Lower lobe of right lung (tissue), 2 donors: Measurements from ENCODE around the gene GNAO1. TPM values are rescaled to one million over a fixed set of nuclear protein-coding genes. Genes with fewer than 3 reads are reported as not detected.

Experiments
- ATAC-seq, 2 donors: fragments of 200-7000 bp; cut with Tn5 transposase; one replicate each; pipeline ENCODE4 v1.9.1; 2020 to 2022; ENCODE audit warnings: mild to moderate bottlenecking in 2 of 2, moderate library complexity in 2 of 2
- DNase-seq: peaks from one replicate; pipeline ENCODE4 v3.0.0-alpha.2; 2020
- H3K27ac ChIP-seq: fragments of 200-600 bp; one replicate; pipeline ENCODE4 v1.8.0; 2022
- H3K27me3 ChIP-seq: fragments of 200-600 bp; one replicate; pipeline ENCODE4 v1.8.0; 2022; ENCODE audit warnings: low read depth
- H3K36me3 ChIP-seq: fragments of 200-600 bp; one replicate; pipeline ENCODE4 v1.8.0; 2022; ENCODE audit warnings: mild to moderate bottlenecking
- H3K4me1 ChIP-seq: fragments of 200-600 bp; one replicate; pipeline ENCODE4 v1.8.0; 2022
- H3K4me3 ChIP-seq: fragments of 200-600 bp; one replicate; pipeline ENCODE4 v1.8.0; 2022; ENCODE audit warnings: mild to moderate bottlenecking
- H3K9me3 ChIP-seq: fragments of 200-600 bp; one replicate; pipeline ENCODE4 v1.8.0; 2022
- CTCF ChIP-seq: fragments of 200-600 bp; IDR thresholded peaks from one replicate; pipeline ENCODE4 v1.8.0; 2022; ENCODE audit warnings: antibody characterized with exemption, mild to moderate bottlenecking
- intact Hi-C: fragments of 100-400 bp; cut with DNase I; formaldehyde crosslinking; loops from one replicate; pipeline ENCODE4 v1.11.0; 2022
- total RNA-seq: library from RNA; stranded (reverse); fragmentation: NEBNext Ultra II Directional; extraction: Animal tissue kit (Norgen Biotek cat#: 25700); gene quantifications from one replicate; pipeline ENCODE4 v1.2.1, GENCODE V29; 2021
- donor health status: DM: no; HTN: yes; CAD: no; lungs with severe emphysema.

Gene GNAO1
- total RNA-seq, 1 donor from 2014 or later = 1.8 TPM

GRCh38 chr16:56362057-56362655, 170.9 kb downstream of the GNAO1 start:
- Histone ChIP-seq H3K27ac (no peak overlapping the region), H3K9me3 (no peaks in the 10 kb centered on the region), H3K27me3 (no peaks in the 10 kb centered on the region), H3K36me3 (peaks cover 58% of the 10 kb centered on the region), H3K4me1 (no peaks in the 10 kb centered on the region), H3K4me3 (no peak overlapping the region)
- DNase-seq (no peak), ATAC-seq (no peak)
- intact Hi-C loops = no loop called here
- no peak for TF ChIP-seq CTCF

GRCh38 chr16:56362706-56363105, 171.4 kb downstream of the GNAO1 start:
- intact Hi-C loops = no loop called here
- peaks cover 64% of the 10 kb centered on the region for H3K36me3 ChIP-seq

GRCh38 chr16:56363181-56363716, 172.0 kb downstream of the GNAO1 start:
- DNase-seq = no peak
- Histone ChIP-seq H3K36me3 (peaks cover 69% of the 10 kb centered on the region), H3K4me3 (no peak overlapping the region), H3K27ac (no peak overlapping the region), H3K9me3 (no peaks in the 10 kb centered on the region), H3K27me3 (no peaks in the 10 kb centered on the region), H3K4me1 (no peaks in the 10 kb centered on the region)
- TF ChIP-seq CTCF = no peak
- no peak for ATAC-seq
- intact Hi-C loops = no loop called here

More at GRCh38 chr16:56362706-56363105, 171.4 kb downstream of the GNAO1 start:
- Histone ChIP-seq H3K4me1 (no peaks in the 10 kb centered on the region), H3K9me3 (no peaks in the 10 kb centered on the region), H3K27me3 (no peaks in the 10 kb centered on the region), H3K27ac (no peak overlapping the region), H3K4me3 (no peak overlapping the region)
- ATAC-seq = no peak
- peak; percentile 41 for DNase-seq
- no peak for TF ChIP-seq CTCF

GRCh38 chr16:56363781-56364565, 172.7 kb downstream of the GNAO1 start:
- intact Hi-C loops = no loop called here
- ATAC-seq = no peak

GRCh38 chr16:56364865-56365264, 173.6 kb downstream of the GNAO1 start:
- ATAC-seq = no peak
- H3K36me3 ChIP-seq = peaks cover 85% of the 10 kb centered on the region
- no peaks in the 10 kb centered on the region for H3K9me3 ChIP-seq
- H3K27ac ChIP-seq = no peak overlapping the region
- intact Hi-C loops = no loop called here
- no peak for DNase-seq
- no peaks in the 10 kb centered on the region for H3K27me3 ChIP-seq
- no peaks in the 10 kb centered on the region for H3K4me1 ChIP-seq
- H3K4me3 ChIP-seq = no peak overlapping the region
- no peak for TF ChIP-seq CTCF

More at GRCh38 chr16:56363781-56364565, 172.7 kb downstream of the GNAO1 start:
- DNase-seq = no peak
- no peaks in the 10 kb centered on the region for H3K4me1 ChIP-seq
- no peak overlapping the region for H3K4me3 ChIP-seq
- no peaks in the 10 kb centered on the region for H3K9me3 ChIP-seq
- TF ChIP-seq CTCF = no peak
- H3K36me3 ChIP-seq = peaks cover 76% of the 10 kb centered on the region
- no peak overlapping the region for H3K27ac ChIP-seq
- H3K27me3 ChIP-seq = no peaks in the 10 kb centered on the region
